Vagina (tissue), 2 donors: ENCODE data around the gene WBP2. TPM values are rescaled to one million over a fixed set of nuclear protein-coding genes. Genes with fewer than 3 reads are reported as not detected.

Experiments
- DNase-seq, 2 donors: peaks; one replicate each; pipeline ENCODE4 v3.0.0-alpha.2; 2017; ENCODE audit errors: extremely low spot score in 2 of 2
- H3K27ac ChIP-seq: fragments of 200-600 bp; sonication (generic); one replicate; pipeline ENCODE4 v1.5.1; 2019
- H3K27me3 ChIP-seq: fragments of 200-600 bp; sonication (generic); one replicate; pipeline ENCODE4 v1.5.1; 2019
- H3K36me3 ChIP-seq, 2 donors: fragments of 200-600 bp; sonication (generic); one replicate each; pipeline ENCODE4 v1.5.1; 2017 to 2019
- H3K4me1 ChIP-seq: fragments of 200-600 bp; sonication (generic); one replicate; pipeline ENCODE4 v1.5.1; 2019
- H3K4me3 ChIP-seq, 2 donors: fragments of 200-600 bp; sonication (generic); 1 replicate in 1 of 2; 2 replicates in 1 of 2; pipeline ENCODE4 v1.5.1; 2016 to 2019
- H3K9me3 ChIP-seq: fragments of 200-600 bp; sonication (generic); one replicate; pipeline ENCODE4 v1.5.1; 2019
- CTCF ChIP-seq, 3 experiments: fragments of 450-650 bp in 2 of 3; fragments of 200-600 bp in 1 of 3; sonication (generic) in 1 of 3; IDR thresholded peaks; one replicate each; pipeline ENCODE4 v1.5.1; 2017 to 2019; ENCODE audit warnings: antibody characterized with exemption in 3 of 3, mild to moderate bottlenecking in 2 of 3, moderate library complexity in 2 of 3
- POLR2A ChIP-seq, 2 donors: fragments of 450-650 bp; IDR thresholded peaks; one replicate each; pipeline ENCODE4 v1.6.1; 2017; ENCODE audit warnings: antibody characterized with exemption in 2 of 2, mild to moderate bottlenecking in 2 of 2, moderate library complexity in 2 of 2
- POLR2AphosphoS5 ChIP-seq, 2 donors: sonication (generic); formaldehyde crosslinking; IDR thresholded peaks; one replicate each; pipeline ENCODE4 v1.9.0; 2017; ENCODE audit warnings: antibody characterized with exemption in 2 of 2, mild to moderate bottlenecking in 2 of 2, low read depth in 1 of 2; ENCODE audit not compliant: insufficient read depth in 1 of 2
- intact Hi-C: fragments of 100-400 bp; cut with DNase I; formaldehyde crosslinking; loops from one replicate; pipeline ENCODE4 v1.15.1; 2023
- total RNA-seq: library from RNA; depleted of rRNA; stranded (reverse); fragments of >200 nt; gene quantifications from one replicate; pipeline ENCODE4 v1.2.3, GENCODE V29; 2016

The WBP2 gene
- total RNA-seq, 1 donor from 2014 or later, result 54.3 TPM

- H3K4me1 ChIP-seq, result peaks cover 46% of the 10 kb centered on the region
- H3K4me3 ChIP-seq, result peak within 1 kb of the TSS; percentile 3 to 37
- H3K36me3 ChIP-seq, result peaks cover 8 to 29% of the 10 kb centered on the region in 2 donors
- no peaks in the 10 kb centered on the region for H3K27me3 ChIP-seq
- intact Hi-C loops, result no loop called here
- TF ChIP-seq POLR2AphosphoS5 (IDR thresholded peaks at IDR 0.05; ENCODE audit: insufficient read depth in 1 of 2, low read depth in 1 of 2), result peak in 1 of 2 donors; percentile 28
- no peak for TF ChIP-seq CTCF (IDR thresholded peaks at IDR 0.05)
- H3K27ac ChIP-seq, result peak within 1 kb of the TSS; percentile 93
- DNase-seq, result no peak
- no peaks in the 10 kb centered on the region for H3K9me3 ChIP-seq
Measured at GRCh38 chr17:75843577-75844529, 11.3 kb downstream of the WBP2 start, which contains the start of gene UNC13D. Gene UNC13D (minus strand): TSS chr17:75844404. CDS start chr17:75844337, 67 bp downstream.

- Histone ChIP-seq H3K4me1 (peaks cover 38% of the 10 kb centered on the region), H3K4me3 (peak overlapping the region; percentile 3 to 37), H3K9me3 (no peaks in the 10 kb centered on the region), H3K36me3 (peaks cover 8 to 21% of the 10 kb centered on the region in 2 donors), H3K27ac (peak overlapping the region; percentile 93), H3K27me3 (no peaks in the 10 kb centered on the region)
- intact Hi-C loops, result no loop called here
- no peak for DNase-seq
- TF ChIP-seq POLR2A (IDR thresholded peaks at IDR 0.05), result no peak
Measured at GRCh38 chr17:75842963-75843576, 12.1 kb downstream of the WBP2 start.

GRCh38 chr17:75842411-75842810, 12.7 kb downstream of the WBP2 start:
- Histone ChIP-seq H3K9me3 (no peaks in the 10 kb centered on the region), H3K27me3 (no peaks in the 10 kb centered on the region), H3K4me1 (peaks cover 32% of the 10 kb centered on the region), H3K36me3 (peaks cover 7 to 15% of the 10 kb centered on the region in 2 donors), H3K27ac (no peak overlapping the region), H3K4me3 (peak overlapping the region in 1 of 2 donors; percentile 37)
- TF ChIP-seq POLR2AphosphoS5 (IDR thresholded peaks at IDR 0.05; ENCODE audit: insufficient read depth in 1 of 2, low read depth in 1 of 2), result no peak
- no peak for TF ChIP-seq POLR2A (IDR thresholded peaks at IDR 0.05)
- TF ChIP-seq CTCF (IDR thresholded peaks at IDR 0.05), result no peak
- intact Hi-C loops, result no loop called here
- DNase-seq, result no peak

GRCh38 chr17:75840799-75841164, 14.4 kb downstream of the WBP2 start:
- intact Hi-C loops, result no loop called here
- H3K36me3 ChIP-seq, result no peaks in the 10 kb centered on the region
- no peak for TF ChIP-seq CTCF (IDR thresholded peaks at IDR 0.05)

GRCh38 chr17:75839942-75840798, 15.0 kb downstream of the WBP2 start:
- intact Hi-C loops, result no loop called here
- no peak for TF ChIP-seq CTCF (IDR thresholded peaks at IDR 0.05)
- TF ChIP-seq POLR2A (IDR thresholded peaks at IDR 0.05), result no peak
- no peak for TF ChIP-seq POLR2AphosphoS5 (IDR thresholded peaks at IDR 0.05; ENCODE audit: insufficient read depth in 1 of 2, low read depth in 1 of 2)
- Histone ChIP-seq H3K27ac (no peak overlapping the region), H3K27me3 (no peaks in the 10 kb centered on the region), H3K9me3 (no peaks in the 10 kb centered on the region), H3K4me1 (peaks cover 10% of the 10 kb centered on the region), H3K36me3 (no peaks in the 10 kb centered on the region), H3K4me3 (no peak overlapping the region)
- DNase-seq, result no peak

More at GRCh38 chr17:75840799-75841164, 14.4 kb downstream of the WBP2 start:
- H3K9me3 ChIP-seq, result no peaks in the 10 kb centered on the region
- no peak for DNase-seq
- no peak overlapping the region for H3K27ac ChIP-seq
- no peak overlapping the region for H3K4me3 ChIP-seq
- peaks cover 16% of the 10 kb centered on the region for H3K4me1 ChIP-seq
- no peaks in the 10 kb centered on the region for H3K27me3 ChIP-seq
